Measurements from ENCODE around the gene PTPRB.

GRCh38 chr12:70529647-70530046 is 107.6 kb downstream of the PTPRB start:
- TF ChIP-seq CTCF (IDR thresholded peaks at IDR 0.05 in 8 of 11, conservative IDR thresholded peaks at IDR 0.05 in 3 of 11): no peak
- TF ChIP-seq POLR2AphosphoS5 (IDR thresholded peaks at IDR 0.05): no peak
- TF ChIP-seq POLR2A (IDR thresholded peaks at IDR 0.05): no peak

Measured in spleen (tissue), 7 donors.